ENCODE data around the gene NUP214.

NUP214 gene

GRCh38 chr9:131272212-131272611 lies 146.8 kb downstream of the NUP214 start:
- no peaks in the 10 kb centered on the region for H3K9me3 Mint-ChIP-seq
- no peaks in the 10 kb centered on the region for H3K27me3 Mint-ChIP-seq
- peaks cover 66% of the 10 kb centered on the region for H3K36me3 Mint-ChIP-seq (ENCODE audit: low read depth)
- H3K27ac Mint-ChIP-seq = peak overlapping the region; percentile 93
- H3K4me1 Mint-ChIP-seq (ENCODE audit: low read depth) = peaks cover 61% of the 10 kb centered on the region
- intact Hi-C loops (cut with micrococcal nuclease) = loop anchor here (10.0 kb wide), 1 partner anchor 87 kb away; no protein-coding TSS in a partner anchor
- peak overlapping the region; percentile 64 for H3K4me3 Mint-ChIP-seq

DNA sequence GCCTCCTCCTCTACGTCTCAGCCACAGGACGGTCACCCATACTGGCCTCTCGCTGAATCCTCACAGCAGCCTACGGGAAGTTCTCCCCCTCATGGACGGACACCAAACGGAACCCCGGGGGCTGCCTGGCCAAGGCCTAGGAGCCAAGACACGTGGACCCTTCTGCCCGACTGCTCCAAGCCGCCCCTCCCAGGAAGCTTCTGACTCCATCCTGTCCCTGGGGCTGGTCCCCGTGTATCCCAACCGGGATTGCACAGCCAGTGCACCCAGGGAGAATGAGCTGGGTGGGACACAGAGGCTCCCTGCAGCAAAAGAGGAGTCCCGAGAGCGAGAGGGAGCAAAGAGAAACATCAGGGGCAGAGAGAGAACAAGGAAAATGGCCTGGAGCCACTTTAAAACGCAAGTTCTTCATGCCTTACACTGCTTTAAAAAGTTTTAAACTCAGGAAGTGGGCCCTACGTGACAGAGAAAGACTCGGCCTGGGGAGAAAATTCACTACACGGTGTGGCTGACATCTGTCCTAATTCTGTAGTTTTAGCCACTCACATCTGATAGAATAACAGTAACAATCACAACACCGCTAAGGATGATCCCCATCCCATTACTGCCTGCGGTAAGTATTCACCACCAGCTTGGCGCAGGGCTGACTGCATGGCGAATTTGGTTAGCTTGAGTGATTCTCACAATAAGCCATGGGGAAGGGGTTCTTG lies 147.9 kb downstream of the NUP214 start:
- Mint-ChIP-seq H3K9me3 (no peaks in the 10 kb centered on the region), H3K36me3 (ENCODE audit: low read depth) (peaks cover 66% of the 10 kb centered on the region), H3K4me1 (ENCODE audit: low read depth) (peaks cover 59% of the 10 kb centered on the region)

GRCh38 chr9:131273856-131274673 lies 148.7 kb downstream of the NUP214 start:
- no peaks in the 10 kb centered on the region for H3K27me3 Mint-ChIP-seq
- peak overlapping the region; percentile 99 for H3K4me3 Mint-ChIP-seq
- no peaks in the 10 kb centered on the region for H3K9me3 Mint-ChIP-seq
- intact Hi-C loops (cut with micrococcal nuclease) = loop anchor here (10.0 kb wide), 1 partner anchor 89 kb away; no protein-coding TSS in a partner anchor
- H3K36me3 Mint-ChIP-seq (ENCODE audit: low read depth) = peaks cover 66% of the 10 kb centered on the region
- peak overlapping the region; percentile 93 for H3K27ac Mint-ChIP-seq
- H3K4me1 Mint-ChIP-seq (ENCODE audit: low read depth) = peaks cover 60% of the 10 kb centered on the region

More for the DNA sequence above, 147.9 kb downstream of the NUP214 start:
- Mint-ChIP-seq H3K4me3 (peak overlapping the region; percentile 99), H3K27ac (peak overlapping the region; percentile 93), H3K27me3 (no peaks in the 10 kb centered on the region)
- intact Hi-C loops (cut with micrococcal nuclease) = loop anchor here (10.0 kb wide), 1 partner anchor 88 kb away; no protein-coding TSS in a partner anchor

DNA sequence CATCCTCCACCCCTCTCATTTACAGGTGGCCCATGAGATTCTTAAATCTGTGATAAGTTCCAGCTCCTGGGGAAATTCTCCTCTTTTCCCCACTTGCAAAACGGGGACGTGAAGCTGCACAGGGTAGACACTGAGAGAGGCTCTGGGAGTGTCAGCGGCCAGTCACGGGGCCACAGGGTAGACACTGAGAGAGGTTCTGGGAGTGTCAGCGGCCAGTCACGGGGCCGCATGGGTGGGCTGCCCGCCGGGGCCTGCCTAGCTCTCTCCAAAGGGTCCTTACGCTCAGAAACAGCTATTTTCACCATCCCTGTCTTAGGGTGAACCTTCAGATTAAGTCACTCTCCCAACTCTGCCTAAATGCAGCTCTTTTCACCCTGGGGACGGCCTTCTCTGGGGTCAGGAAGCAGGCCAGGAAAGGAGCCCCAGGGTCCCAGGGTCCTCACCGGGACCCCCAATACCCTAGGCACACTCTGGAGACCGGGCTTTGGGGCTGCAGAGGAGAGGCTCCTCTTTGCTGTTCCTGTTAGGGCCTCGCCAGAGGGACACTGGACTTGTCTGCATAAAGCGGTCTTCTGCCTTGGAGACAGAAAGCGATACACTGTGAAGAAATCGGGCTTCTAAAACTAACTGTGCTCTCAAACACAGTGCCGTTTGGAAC lies 149.4 kb downstream of the NUP214 start:
- Mint-ChIP-seq H3K9me3 (no peaks in the 10 kb centered on the region), H3K4me1 (ENCODE audit: low read depth) (peaks cover 61% of the 10 kb centered on the region), H3K27me3 (no peaks in the 10 kb centered on the region), H3K4me3 (peak overlapping the region; percentile 99), H3K27ac (peak overlapping the region; percentile 93), H3K36me3 (ENCODE audit: low read depth) (peaks cover 66% of the 10 kb centered on the region)
- intact Hi-C loops (cut with micrococcal nuclease) = loop anchor here (5.0 to 10.0 kb wide), 2 partner anchors 38 to 90 kb away; no protein-coding TSS in a partner anchor

GRCh38 chr9:131275332-131276093 lies 150.1 kb downstream of the NUP214 start:
- intact Hi-C loops (cut with micrococcal nuclease) = loop anchor here (2.0 to 10.0 kb wide), 3 partner anchors 19 to 91 kb away; no protein-coding TSS in a partner anchor
- peak overlapping the region; percentile 93 for H3K27ac Mint-ChIP-seq
- H3K4me3 Mint-ChIP-seq = peak overlapping the region; percentile 99
- peaks cover 3% of the 10 kb centered on the region for H3K27me3 Mint-ChIP-seq
- H3K4me1 Mint-ChIP-seq (ENCODE audit: low read depth) = peaks cover 62% of the 10 kb centered on the region
- H3K9me3 Mint-ChIP-seq = no peaks in the 10 kb centered on the region
- H3K36me3 Mint-ChIP-seq (ENCODE audit: low read depth) = peaks cover 59% of the 10 kb centered on the region

GRCh38 chr9:131276094-131276888 lies 150.9 kb downstream of the NUP214 start, which contains the start of gene FAM78A:
Gene FAM78A, minus strand, starts transcription at chr9:131276510. Its CDS starts 331 bp downstream, at chr9:131276179.
- peak within 1 kb of the TSS; percentile 93 for H3K27ac Mint-ChIP-seq
- H3K9me3 Mint-ChIP-seq = no peaks in the 10 kb centered on the region
- intact Hi-C loops (cut with micrococcal nuclease) = loop anchor here (2.0 to 10.0 kb wide), 3 partner anchors 19 to 91 kb away; no protein-coding TSS in a partner anchor
- peaks cover 11% of the 10 kb centered on the region for H3K27me3 Mint-ChIP-seq
- peaks cover 53% of the 10 kb centered on the region for H3K36me3 Mint-ChIP-seq (ENCODE audit: low read depth)
- peaks cover 55% of the 10 kb centered on the region for H3K4me1 Mint-ChIP-seq (ENCODE audit: low read depth)
- peak within 1 kb of the TSS; percentile 99 for H3K4me3 Mint-ChIP-seq

DNA sequence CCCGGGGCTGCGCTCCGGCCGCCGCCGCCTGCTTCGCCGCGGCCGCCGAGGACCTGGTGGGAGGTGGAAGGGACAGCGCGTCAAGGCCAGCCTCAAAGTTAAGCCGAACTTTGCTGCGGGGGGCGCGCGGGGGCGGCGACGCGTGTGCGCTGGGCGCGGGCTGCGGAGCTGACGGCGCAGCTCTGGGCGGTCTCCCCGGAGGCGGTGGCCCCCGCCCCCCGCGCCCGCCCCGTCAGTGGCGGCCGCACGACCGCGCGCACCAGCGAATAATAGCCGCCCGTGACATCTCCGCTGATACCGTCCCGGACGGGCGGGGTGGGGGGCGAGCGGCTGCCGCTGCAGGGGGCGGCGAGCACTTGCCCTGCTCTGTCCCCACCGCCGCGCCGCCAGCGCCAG lies 151.5 kb downstream of the NUP214 start:
- intact Hi-C loops (cut with micrococcal nuclease) = loop anchor here (2.0 to 10.0 kb wide), 3 partner anchors 20 to 92 kb away; no protein-coding TSS in a partner anchor
- no peaks in the 10 kb centered on the region for H3K9me3 Mint-ChIP-seq
- H3K27me3 Mint-ChIP-seq = peaks cover 17% of the 10 kb centered on the region
- peak overlapping the region; percentile 77 for H3K4me3 Mint-ChIP-seq
- H3K36me3 Mint-ChIP-seq (ENCODE audit: low read depth) = peaks cover 48% of the 10 kb centered on the region
- peaks cover 52% of the 10 kb centered on the region for H3K4me1 Mint-ChIP-seq (ENCODE audit: low read depth)
- peak overlapping the region; percentile 93 for H3K27ac Mint-ChIP-seq

- H3K36me3 Mint-ChIP-seq (ENCODE audit: low read depth) = peaks cover 43% of the 10 kb centered on the region
These were observed 152.0 kb downstream of the NUP214 start for GRCh38 chr9:131277287-131277909.

GRCh38 chr9:131277910-131278701 lies 152.7 kb downstream of the NUP214 start:
- Mint-ChIP-seq H3K9me3 (no peaks in the 10 kb centered on the region), H3K27ac (peak overlapping the region; percentile 92), H3K36me3 (ENCODE audit: low read depth) (peaks cover 36% of the 10 kb centered on the region), H3K27me3 (peaks cover 26% of the 10 kb centered on the region), H3K4me3 (peak overlapping the region; percentile 77), H3K4me1 (ENCODE audit: low read depth) (peaks cover 47% of the 10 kb centered on the region)
- intact Hi-C loops (cut with micrococcal nuclease) = loop anchor here (2.0 to 10.0 kb wide), 3 partner anchors 21 to 93 kb away; no protein-coding TSS in a partner anchor

More at GRCh38 chr9:131277287-131277909, 152.0 kb downstream of the NUP214 start:
- Mint-ChIP-seq H3K27ac (peak overlapping the region; percentile 93), H3K4me1 (ENCODE audit: low read depth) (peaks cover 52% of the 10 kb centered on the region), H3K27me3 (peaks cover 22% of the 10 kb centered on the region), H3K9me3 (no peaks in the 10 kb centered on the region), H3K4me3 (peak overlapping the region; percentile 77)
- intact Hi-C loops (cut with micrococcal nuclease) = loop anchor here (2.0 to 10.0 kb wide), 3 partner anchors 21 to 93 kb away; no protein-coding TSS in a partner anchor

DNA sequence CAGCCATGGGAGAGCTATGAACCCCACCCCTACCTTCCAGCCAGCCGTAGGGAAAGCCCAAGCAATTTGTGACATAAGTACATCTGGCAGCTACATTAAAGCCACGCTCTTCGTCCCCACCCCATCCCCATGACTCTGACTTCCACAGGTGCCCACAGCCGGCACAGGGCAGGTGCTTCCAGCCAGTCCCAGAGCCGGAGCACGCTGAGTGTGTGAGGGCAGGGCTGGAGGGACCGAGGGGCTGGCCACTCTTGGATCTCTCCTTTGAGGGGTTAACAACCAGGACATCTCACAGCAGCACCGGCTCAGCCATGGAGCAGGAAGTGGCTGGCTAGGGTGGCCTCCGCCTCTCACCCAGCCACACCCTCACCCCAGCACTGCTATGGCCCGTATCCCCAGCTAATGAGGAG lies 153.3 kb downstream of the NUP214 start:
- peak overlapping the region; percentile 77 for H3K4me3 Mint-ChIP-seq
- peak overlapping the region; percentile 92 for H3K27ac Mint-ChIP-seq
- H3K36me3 Mint-ChIP-seq (ENCODE audit: low read depth) = peaks cover 30% of the 10 kb centered on the region
- peaks cover 32% of the 10 kb centered on the region for H3K27me3 Mint-ChIP-seq
- intact Hi-C loops (cut with micrococcal nuclease) = loop anchor here (5.0 to 10.0 kb wide), 2 partner anchors 41 to 94 kb away; no protein-coding TSS in a partner anchor
- no peaks in the 10 kb centered on the region for H3K9me3 Mint-ChIP-seq
- H3K4me1 Mint-ChIP-seq (ENCODE audit: low read depth) = peaks cover 41% of the 10 kb centered on the region

- intact Hi-C loops (cut with micrococcal nuclease) = loop anchor here (5.0 to 10.0 kb wide), 2 partner anchors 42 to 95 kb away; no protein-coding TSS in a partner anchor
- Mint-ChIP-seq H3K27ac (peak overlapping the region; percentile 92), H3K4me3 (peak overlapping the region; percentile 77), H3K4me1 (ENCODE audit: low read depth) (peaks cover 37% of the 10 kb centered on the region), H3K36me3 (ENCODE audit: low read depth) (peaks cover 24% of the 10 kb centered on the region), H3K9me3 (no peaks in the 10 kb centered on the region), H3K27me3 (peaks cover 37% of the 10 kb centered on the region)
These were observed 153.9 kb downstream of the NUP214 start for GRCh38 chr9:131279196-131279862.

All from dendritic cell treated with granulocyte-macrophage colony-stimulating factor and Interleukin-4, amounts not matched to agents 40 ng/mL and 50 ng/mL, for 4 days (primary cell).